Bronchial epithelial cell (primary cell): ENCODE measurements around the gene EEF1A2. TPM values are rescaled to one million over a fixed set of nuclear protein-coding genes. Genes with fewer than 3 reads are reported as not detected.

Experiments used
- DNase-seq: peaks from one replicate; pipeline ENCODE4 v3.0.0-alpha.2; 2010; ENCODE audit warnings: low read depth
- FAIRE-seq: peaks from 2 replicates; lab custom pipeline; 2011; peaks lifted over from hg19 to GRCh38; lab: Jason Lieb, UNC
- H3K27me3 ChIP-seq: 2 replicates; pipeline ENCODE4 v1.5.1; 2011; ENCODE audit warnings: low read length; ENCODE audit not compliant: control insufficient read depth, insufficient read depth
- H3K36me3 ChIP-seq: 2 replicates; pipeline ENCODE4 v1.5.1; 2011; ENCODE audit warnings: low read length; ENCODE audit not compliant: control insufficient read depth, insufficient read depth
- H3K4me3 ChIP-seq: 2 replicates; pipeline ENCODE4 v1.5.1; 2011; ENCODE audit warnings: mild to moderate bottlenecking, low read depth, low read length, control low read depth
- CTCF ChIP-seq: IDR thresholded peaks from 2 replicates; pipeline ENCODE4 v1.5.1; 2011; ENCODE audit warnings: mild to moderate bottlenecking, moderate library complexity, low read length, control low read depth, inconsistent platforms; ENCODE audit not compliant: insufficient read depth, severe bottlenecking
- total RNA-seq: library from RNA; depleted of rRNA; stranded (reverse); fragments of >200 nt; gene quantifications from 2 replicates; pipeline ENCODE4 v1.2.1, GENCODE V29; 2014

Gene EEF1A2
- total RNA-seq, 1 donor from 2014 or later = 1.1 TPM

GRCh38 chr20:63467294-63468083 is 31.4 kb downstream of the EEF1A2 start:
- H3K27me3 ChIP-seq = peaks cover 9% of the 10 kb centered on the region
- no peak overlapping the region for H3K4me3 ChIP-seq
- H3K36me3 ChIP-seq = no peaks in the 10 kb centered on the region
- DNase-seq (no peak), FAIRE-seq (no peak)
- no peak for TF ChIP-seq CTCF

- TF ChIP-seq CTCF = no peak
- H3K27me3 ChIP-seq = peaks cover 8% of the 10 kb centered on the region
- no peak overlapping the region for H3K4me3 ChIP-seq
- FAIRE-seq (no peak), DNase-seq (no peak)
- no peaks in the 10 kb centered on the region for H3K36me3 ChIP-seq
Observed at GRCh38 chr20:63466861-63467260, 32.0 kb downstream of the EEF1A2 start.

- peaks cover 8% of the 10 kb centered on the region for H3K27me3 ChIP-seq
Observed at GRCh38 chr20:63466250-63466825, 32.5 kb downstream of the EEF1A2 start.

GRCh38 chr20:63465380-63466249 is 33.3 kb downstream of the EEF1A2 start:
- H3K4me3 ChIP-seq = no peak overlapping the region
- H3K27me3 ChIP-seq = peaks cover 6% of the 10 kb centered on the region
- FAIRE-seq (no peak), DNase-seq (no peak)
- H3K36me3 ChIP-seq = no peaks in the 10 kb centered on the region
- no peak for TF ChIP-seq CTCF

More at GRCh38 chr20:63466250-63466825, 32.5 kb downstream of the EEF1A2 start:
- Histone ChIP-seq H3K4me3 (no peak overlapping the region), H3K36me3 (no peaks in the 10 kb centered on the region)
- DNase-seq (no peak), FAIRE-seq (no peak)
- no peak for TF ChIP-seq CTCF

- no peaks in the 10 kb centered on the region for H3K36me3 ChIP-seq
- no peak for DNase-seq
- TF ChIP-seq CTCF = no peak
- peaks cover 2% of the 10 kb centered on the region for H3K27me3 ChIP-seq
- FAIRE-seq = no peak
- H3K4me3 ChIP-seq = no peak overlapping the region
Observed at GRCh38 chr20:63464289-63464635, 34.6 kb downstream of the EEF1A2 start.
